Breast epithelium (tissue), 3 donors: ENCODE measurements around the gene MGAM2.

ENCODE experiments used
- POLR2A ChIP-seq: fragments of 450-650 bp; IDR thresholded peaks from one replicate; pipeline ENCODE4 v1.6.1; 2016; ENCODE audit warnings: antibody characterized with exemption, mild to moderate bottlenecking, moderate library complexity
- TF ChIP-seq, protein P1 (sequence below), 3 donors: fragments of 450-650 bp; IDR thresholded peaks; one replicate each; pipeline ENCODE4 v1.5.1; 2016 to 2017; ENCODE audit warnings: antibody characterized with exemption in 3 of 3, mild to moderate bottlenecking in 3 of 3, moderate library complexity in 3 of 3

DNA sequence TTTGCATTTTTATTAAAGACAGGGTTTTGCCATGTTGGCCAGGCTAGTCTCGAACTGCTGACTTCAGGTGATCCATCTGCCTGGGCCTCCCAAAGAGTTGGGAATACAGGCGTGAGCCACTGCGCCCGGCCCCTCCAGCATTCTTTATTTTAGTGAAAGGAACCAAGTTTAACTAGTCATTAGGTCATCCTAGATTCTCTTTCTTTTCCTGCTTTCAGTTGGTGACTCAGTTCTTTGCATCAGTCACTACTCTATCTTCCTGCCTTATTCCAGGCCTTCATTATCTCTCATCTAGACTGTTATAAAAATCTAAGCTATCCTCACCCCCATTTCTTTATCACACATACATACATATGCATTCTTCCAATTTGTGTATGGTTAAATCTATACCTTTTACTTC, 82.7 kb downstream of the MGAM2 start:
- TF ChIP-seq, protein P1, sequence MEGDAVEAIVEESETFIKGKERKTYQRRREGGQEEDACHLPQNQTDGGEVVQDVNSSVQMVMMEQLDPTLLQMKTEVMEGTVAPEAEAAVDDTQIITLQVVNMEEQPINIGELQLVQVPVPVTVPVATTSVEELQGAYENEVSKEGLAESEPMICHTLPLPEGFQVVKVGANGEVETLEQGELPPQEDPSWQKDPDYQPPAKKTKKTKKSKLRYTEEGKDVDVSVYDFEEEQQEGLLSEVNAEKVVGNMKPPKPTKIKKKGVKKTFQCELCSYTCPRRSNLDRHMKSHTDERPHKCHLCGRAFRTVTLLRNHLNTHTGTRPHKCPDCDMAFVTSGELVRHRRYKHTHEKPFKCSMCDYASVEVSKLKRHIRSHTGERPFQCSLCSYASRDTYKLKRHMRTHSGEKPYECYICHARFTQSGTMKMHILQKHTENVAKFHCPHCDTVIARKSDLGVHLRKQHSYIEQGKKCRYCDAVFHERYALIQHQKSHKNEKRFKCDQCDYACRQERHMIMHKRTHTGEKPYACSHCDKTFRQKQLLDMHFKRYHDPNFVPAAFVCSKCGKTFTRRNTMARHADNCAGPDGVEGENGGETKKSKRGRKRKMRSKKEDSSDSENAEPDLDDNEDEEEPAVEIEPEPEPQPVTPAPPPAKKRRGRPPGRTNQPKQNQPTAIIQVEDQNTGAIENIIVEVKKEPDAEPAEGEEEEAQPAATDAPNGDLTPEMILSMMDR (IDR thresholded peaks at IDR 0.05), result no peak
- no peak for TF ChIP-seq POLR2A
